Neuronal stem cell (in vitro differentiated cells): Measurements from ENCODE around the gene BMAL1.

Experiments used
- DNase-seq: peaks from one replicate; pipeline ENCODE4 v3.0.0-alpha.2; 2013; ENCODE audit warnings: low spot score
- H2AFZ ChIP-seq: one replicate; pipeline ENCODE4 v1.6.1; 2013; ENCODE audit warnings: mild to moderate bottlenecking, low read length, inconsistent platforms
- H2AK5ac ChIP-seq: 2 replicates; pipeline ENCODE4 v1.6.1; 2013; ENCODE audit warnings: low read depth, mild to moderate bottlenecking, inconsistent platforms, low read length, moderate library complexity, mixed read lengths
- H2BK120ac ChIP-seq: 2 replicates; pipeline ENCODE4 v1.6.1; 2013; ENCODE audit warnings: low read depth, mild to moderate bottlenecking, inconsistent platforms, low read length, moderate library complexity, mixed read lengths
- H2BK12ac ChIP-seq: one replicate; pipeline ENCODE4 v1.6.1; 2013; ENCODE audit warnings: low read length, inconsistent platforms
- H2BK15ac ChIP-seq: 2 replicates; pipeline ENCODE4 v1.6.1; 2013; ENCODE audit warnings: mild to moderate bottlenecking, low read length, inconsistent platforms, mixed read lengths
- H2BK5ac ChIP-seq: one replicate; pipeline ENCODE4 v1.6.1; 2013; ENCODE audit warnings: inconsistent platforms, mild to moderate bottlenecking, low read length, moderate library complexity
- H3K14ac ChIP-seq: one replicate; pipeline ENCODE4 v1.6.1; 2013; ENCODE audit warnings: low read length, inconsistent platforms
- H3K18ac ChIP-seq: 2 replicates; pipeline ENCODE4 v1.6.1; 2013; ENCODE audit warnings: low read length, inconsistent platforms
- H3K23ac ChIP-seq: 2 replicates; pipeline ENCODE4 v1.6.1; 2013; ENCODE audit warnings: low read depth, mild to moderate bottlenecking, mixed read lengths, low read length, inconsistent platforms; ENCODE audit not compliant: poor library complexity
- H3K27ac ChIP-seq: replicated peaks from 3 replicates; pipeline ENCODE4 v1.5.1; 2013; ENCODE audit warnings: low read length, inconsistent platforms
- H3K27me3 ChIP-seq, 3 experiments: 2 replicates each; pipeline ENCODE4 v1.6.1; 2013; ENCODE audit warnings: low read length in 3 of 3, mild to moderate bottlenecking in 2 of 3, inconsistent platforms in 1 of 3, low read depth in 1 of 3, mixed read lengths in 1 of 3, moderate library complexity in 1 of 3; ENCODE audit not compliant: control insufficient read depth in 3 of 3, insufficient read depth in 3 of 3
- H3K36me3 ChIP-seq, 2 donors: replicated peaks in 1 of 2; 2 replicates each; pipeline ENCODE4 v1.6.1; 2013; ENCODE audit warnings: low read length in 2 of 2; ENCODE audit not compliant: control insufficient read depth in 2 of 2, insufficient read depth in 2 of 2
- H3K4ac ChIP-seq: 2 replicates; pipeline ENCODE4 v1.6.1; 2013; ENCODE audit warnings: inconsistent platforms, mild to moderate bottlenecking, low read length, moderate library complexity
- H3K4me1 ChIP-seq, 2 donors: 1 replicate in 1 of 2; 2 replicates in 1 of 2; pipeline ENCODE4 v1.6.1; 2013; ENCODE audit warnings: low read length in 2 of 2, low read depth in 1 of 2; ENCODE audit not compliant: control insufficient read depth in 2 of 2, insufficient read depth in 1 of 2
- H3K4me2 ChIP-seq: one replicate; pipeline ENCODE4 v1.6.1; 2013; ENCODE audit warnings: mild to moderate bottlenecking, low read length, inconsistent platforms; ENCODE audit not compliant: insufficient read depth, poor library complexity, severe bottlenecking
- H3K4me3 ChIP-seq, 2 donors: 2 replicates each; pipeline ENCODE4 v1.5.1; 2013; ENCODE audit warnings: low read length in 2 of 2, mild to moderate bottlenecking in 2 of 2, inconsistent platforms in 1 of 2, moderate library complexity in 1 of 2
- H3K79me1 ChIP-seq: one replicate; pipeline ENCODE4 v1.6.1; 2013; ENCODE audit warnings: low read depth, mild to moderate bottlenecking, inconsistent platforms, low read length, moderate library complexity
- H3K9ac ChIP-seq: one replicate; pipeline ENCODE4 v1.6.1; 2013; ENCODE audit warnings: mild to moderate bottlenecking, low read depth, low read length, inconsistent platforms; ENCODE audit not compliant: poor library complexity
- H3K9me3 ChIP-seq, 2 donors: replicated peaks in 1 of 2; 2 replicates each; pipeline versions ENCODE3 to v1.6.1; 2013; ENCODE audit warnings: low read length in 2 of 2, mild to moderate bottlenecking in 2 of 2, inconsistent platforms in 1 of 2, low read depth in 1 of 2, mixed read lengths in 1 of 2, moderate library complexity in 1 of 2; ENCODE audit not compliant: control insufficient read depth in 2 of 2, insufficient read depth in 1 of 2
- H4K8ac ChIP-seq: one replicate; pipeline ENCODE4 v1.6.1; 2013; ENCODE audit warnings: low read depth, mild to moderate bottlenecking, inconsistent platforms, low read length, moderate library complexity
- H4K91ac ChIP-seq: one replicate; pipeline ENCODE4 v1.6.1; 2013; ENCODE audit warnings: low read length, low read depth, mild to moderate bottlenecking, inconsistent platforms; ENCODE audit not compliant: poor library complexity
- WGBS, 2 donors: extraction: QIAGEN DNeasy Blood & Tissue Kit; methylation state at CpG; one replicate each; pipeline ENCODE4 v1.1.7; 2013; ENCODE audit warnings: missing lambda C conversion rate in 2 of 2, mixed read lengths in 1 of 2; ENCODE audit not compliant: insufficient read length in 2 of 2, insufficient replicate concordance in 1 of 2; ENCODE audit errors: extremely low coverage in 2 of 2; 5-methylcytosine and 5-hydroxymethylcytosine counted together

Gene BMAL1

DNA sequence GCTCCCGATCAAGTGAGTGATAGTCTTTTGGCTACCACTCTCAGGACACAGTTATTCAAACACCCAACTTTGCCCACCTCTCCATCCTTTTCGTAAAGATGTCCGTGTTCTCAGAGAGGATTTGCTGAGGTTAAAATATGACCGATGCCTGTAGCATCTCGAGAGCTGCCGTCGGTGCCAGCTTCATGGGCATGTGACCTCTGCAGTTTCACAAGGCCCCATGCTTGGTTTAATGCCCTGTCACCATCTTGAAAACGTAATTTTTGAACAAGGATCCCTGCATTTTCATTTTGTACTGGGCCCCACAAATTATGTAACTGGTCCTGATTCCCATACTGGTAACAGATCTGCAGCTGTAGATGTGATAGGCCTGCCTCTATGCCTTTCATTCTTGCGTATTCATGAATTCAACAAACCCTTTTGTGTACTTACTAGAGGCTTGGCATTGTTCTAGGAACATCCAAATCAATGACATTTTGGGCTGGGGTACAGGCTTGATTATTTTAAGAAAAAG lies 85.1 kb downstream of the BMAL1 start:
- H3K9me3 ChIP-seq: no peaks in the 10 kb centered on the region
- no peak overlapping the region for H3K27ac ChIP-seq
- no peak overlapping the region for H3K18ac ChIP-seq
- peaks cover 0 to 7% of the 10 kb centered on the region in 2 donors for H3K36me3 ChIP-seq
- no peaks in the 10 kb centered on the region for H3K27me3 ChIP-seq
- H2AFZ ChIP-seq: no peak overlapping the region
- no CpG with 5 or more reads among the region's 9 CpGs for WGBS, 2 donors
- no peak overlapping the region for H3K9ac ChIP-seq
- H3K14ac ChIP-seq: no peak overlapping the region
- H2BK5ac ChIP-seq: no peak overlapping the region
- no peak overlapping the region for H3K4me2 ChIP-seq
- H3K4me1 ChIP-seq: peaks cover 5 to 6% of the 10 kb centered on the region in 2 donors
- no peaks in the 10 kb centered on the region for H3K79me1 ChIP-seq
- no peak for DNase-seq
- no peak overlapping the region for H2AK5ac ChIP-seq
- H3K4me3 ChIP-seq: no peak overlapping the region
- H4K8ac ChIP-seq: no peak overlapping the region
- no peak overlapping the region for H2BK120ac ChIP-seq
- H2BK12ac ChIP-seq: no peak overlapping the region
- H4K91ac ChIP-seq: no peak overlapping the region
- no peak overlapping the region for H3K23ac ChIP-seq
- no peak overlapping the region for H3K4ac ChIP-seq
- no peak overlapping the region for H2BK15ac ChIP-seq

DNA sequence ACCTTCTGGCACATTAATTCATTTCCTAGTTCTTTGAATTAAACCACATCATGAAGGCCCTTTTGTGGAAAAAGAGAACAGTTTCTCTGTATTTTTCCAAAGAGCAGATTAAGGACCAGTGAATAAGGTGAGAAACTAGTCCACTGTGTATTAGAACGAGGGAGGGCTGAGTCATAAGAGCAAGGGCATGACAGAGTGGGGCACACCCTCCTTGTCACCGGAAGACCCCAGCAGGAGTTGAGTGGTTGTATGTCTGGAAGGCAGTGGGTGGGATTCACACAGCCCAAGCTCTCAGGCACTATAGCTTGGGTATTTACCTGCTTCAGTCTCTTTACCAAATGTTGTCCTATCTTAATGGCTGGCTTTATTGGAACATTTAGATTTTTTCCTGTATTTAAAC lies 86.8 kb downstream of the BMAL1 start:
- Histone ChIP-seq H2AK5ac (no peak overlapping the region), H3K23ac (no peak overlapping the region), H3K4me1 (peaks cover 3 to 6% of the 10 kb centered on the region in 2 donors), H3K79me1 (no peaks in the 10 kb centered on the region), H4K8ac (no peak overlapping the region), H3K9me3 (no peaks in the 10 kb centered on the region), H3K14ac (no peak overlapping the region), H3K18ac (no peak overlapping the region), H3K4me2 (no peak overlapping the region), H3K27me3 (no peaks in the 10 kb centered on the region), H2BK5ac (no peak overlapping the region), H2BK120ac (no peak overlapping the region), H3K36me3 (peaks cover 0 to 7% of the 10 kb centered on the region in 2 donors), H3K4ac (no peak overlapping the region), H2AFZ (no peak overlapping the region), H3K4me3 (no peak overlapping the region), H4K91ac (no peak overlapping the region), H2BK12ac (no peak overlapping the region), H2BK15ac (no peak overlapping the region), H3K9ac (no peak overlapping the region), H3K27ac (no peak overlapping the region)
- no CpG with 5 or more reads among the region's 2 CpGs for WGBS, 2 donors
- DNase-seq: no peak

GRCh38 chr11:13366266-13367026 lies 88.9 kb downstream of the BMAL1 start:
- H3K36me3 ChIP-seq: peaks cover 0 to 11% of the 10 kb centered on the region in 2 donors

GRCh38 chr11:13367115-13367514 lies 89.5 kb downstream of the BMAL1 start:
- Histone ChIP-seq H2BK12ac (no peak overlapping the region), H3K14ac (no peak overlapping the region), H3K79me1 (no peaks in the 10 kb centered on the region), H3K4ac (no peak overlapping the region), H2BK15ac (no peak overlapping the region), H3K18ac (no peak overlapping the region), H3K23ac (no peak overlapping the region), H3K27me3 (no peaks in the 10 kb centered on the region), H3K4me2 (no peak overlapping the region), H3K36me3 (peaks cover 0 to 15% of the 10 kb centered on the region in 2 donors), H2BK120ac (no peak overlapping the region), H2BK5ac (no peak overlapping the region), H4K8ac (no peak overlapping the region), H4K91ac (no peak overlapping the region), H2AK5ac (no peak overlapping the region), H3K4me3 (no peak overlapping the region), H3K4me1 (peaks cover 4 to 6% of the 10 kb centered on the region in 2 donors), H3K9me3 (no peaks in the 10 kb centered on the region), H2AFZ (no peak overlapping the region), H3K27ac (no peak overlapping the region), H3K9ac (no peak overlapping the region)
- WGBS, 2 donors: no CpG with 5 or more reads among the region's 4 CpGs
- no peak for DNase-seq

More at GRCh38 chr11:13366266-13367026, 88.9 kb downstream of the BMAL1 start:
- Histone ChIP-seq H2BK12ac (no peak overlapping the region), H4K8ac (no peak overlapping the region), H3K14ac (no peak overlapping the region), H3K9me3 (no peaks in the 10 kb centered on the region), H3K27me3 (no peaks in the 10 kb centered on the region), H3K23ac (no peak overlapping the region), H2BK120ac (no peak overlapping the region), H3K18ac (no peak overlapping the region), H3K4me1 (peaks cover 3 to 4% of the 10 kb centered on the region in 2 donors), H2AFZ (no peak overlapping the region), H2AK5ac (no peak overlapping the region), H4K91ac (no peak overlapping the region), H2BK15ac (no peak overlapping the region), H3K27ac (no peak overlapping the region), H3K4me3 (no peak overlapping the region), H3K79me1 (no peaks in the 10 kb centered on the region), H2BK5ac (no peak overlapping the region), H3K4ac (no peak overlapping the region), H3K4me2 (no peak overlapping the region), H3K9ac (no peak overlapping the region)
- DNase-seq: no peak
- no CpG with 5 or more reads among the region's 7 CpGs for WGBS, 2 donors
